Transverse colon (tissue), 4 donors: ENCODE data around the gene TLL1. TPM values are rescaled to one million over a fixed set of nuclear protein-coding genes. Genes with fewer than 3 reads are reported as not detected.

Experiments
- DNase-seq: peaks from one replicate; pipeline ENCODE4 v3.0.0-alpha.2; 2019
- H3K27ac ChIP-seq, 4 donors: fragments of 200-600 bp; sonication (generic); 2 replicates each; pipeline ENCODE4 v1.5.1; 2016 to 2018; ENCODE audit warnings: inconsistent platforms in 4 of 4
- H3K27me3 ChIP-seq: fragments of 200-600 bp; sonication (generic); 2 replicates; pipeline ENCODE4 v1.5.1; 2017; ENCODE audit warnings: inconsistent platforms
- H3K36me3 ChIP-seq, 4 donors: fragments of 200-600 bp; sonication (generic); 2 replicates each; pipeline ENCODE4 v1.5.1; 2017 to 2019; ENCODE audit warnings: inconsistent platforms in 4 of 4
- H3K4me1 ChIP-seq, 4 donors: fragments of 200-600 bp; sonication (generic); 2 replicates each; pipeline ENCODE4 v1.5.1; 2017 to 2020; ENCODE audit warnings: inconsistent platforms in 4 of 4
- H3K4me3 ChIP-seq, 4 donors: fragments of 200-600 bp; sonication (generic); 1 replicate in 1 of 4; 2 replicates in 3 of 4; pipeline versions ENCODE4 v1.5.1 to v1.6.1; 2017 to 2019; ENCODE audit warnings: inconsistent platforms in 4 of 4
- H3K9me3 ChIP-seq, 2 donors: fragments of 200-600 bp; sonication (generic); 2 replicates each; pipeline ENCODE4 v1.5.1; 2017 to 2019; ENCODE audit warnings: inconsistent platforms in 2 of 2
- EP300 ChIP-seq: sonication (generic); formaldehyde crosslinking; IDR thresholded peaks from one replicate; pipeline ENCODE4 v1.6.1; 2017; ENCODE audit warnings: antibody characterized with exemption, low read depth
- POLR2A ChIP-seq: fragments of 450-650 bp; IDR thresholded peaks from one replicate; pipeline ENCODE4 v1.6.1; 2016; ENCODE audit warnings: antibody characterized with exemption, mild to moderate bottlenecking, moderate library complexity
- POLR2AphosphoS5 ChIP-seq, 3 donors: sonication (generic); formaldehyde crosslinking; IDR thresholded peaks; one replicate each; pipeline ENCODE4 v1.6.1; 2016; ENCODE audit warnings: antibody characterized with exemption in 3 of 3
- WGBS, 2 donors: methylation state at CpG; one replicate each; pipeline ENCODE4 v1.1.5; 2018; ENCODE audit warnings: low coverage in 1 of 2; 5-methylcytosine and 5-hydroxymethylcytosine counted together
- in situ Hi-C, 4 donors: fragments of 200-750 bp; cut with MboI; loops; one replicate each; pipeline versions ENCODE4 v1.15.0 to v1.15.1; 2017; ENCODE audit warnings: low sequenced_read_pairs in 3 of 4, low pct_ligation_motif_present in 1 of 4, low pct_unique_long_range_greater_than_20kb in 1 of 4
- intact Hi-C: fragments of 100-400 bp; cut with DNase I; formaldehyde crosslinking; loops from one replicate; pipeline ENCODE4 v1.15.1; 2023; ENCODE audit warnings: low total_unique reads
- small RNA-seq, 4 donors: library from RNA; depleted of rRNA; stranded (forward); fragments of <200 nt; gene quantifications; one replicate each; pipeline ENCODE3, GENCODE V24; 2016
- total RNA-seq, 4 donors: library from RNA; depleted of rRNA; stranded (reverse); fragments of >200 nt; gene quantifications; one replicate each; pipeline ENCODE4 v1.1.0, GENCODE V29; 2016
- TF ChIP-seq, protein P1 (sequence below), 5 experiments: fragments of 200-600 bp in 3 of 5; fragments of 450-650 bp in 2 of 5; sonication (generic) in 3 of 5; IDR thresholded peaks; 1 replicate in 2 of 5; 2 replicates in 3 of 5; pipeline ENCODE4 v1.5.1; 2016 to 2017; ENCODE audit warnings: antibody characterized with exemption in 5 of 5, inconsistent platforms in 3 of 5, mild to moderate bottlenecking in 2 of 5, moderate library complexity in 1 of 5

Gene TLL1
- total RNA-seq, 4 donors from 2014 or later: 1.00 to 3.7 (median 1.6) TPM

DNA sequence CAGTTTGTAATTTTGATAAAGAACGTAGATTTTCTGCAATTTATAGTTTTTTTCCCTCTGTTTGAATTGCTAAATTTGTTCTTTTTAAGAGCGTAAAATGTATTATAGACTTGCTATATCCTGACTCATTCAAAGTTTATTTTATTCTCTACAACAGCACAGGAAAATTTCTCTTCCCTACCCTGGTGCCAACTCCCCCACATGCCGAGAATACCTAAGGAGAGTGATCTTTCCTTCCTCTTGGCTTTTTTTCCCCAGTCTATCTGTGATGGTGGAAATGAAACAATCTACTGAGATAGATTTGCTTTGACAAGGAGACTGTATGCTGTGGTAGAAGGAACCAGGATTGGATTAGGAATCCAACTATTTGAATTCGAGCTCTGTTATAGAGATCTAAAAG is 271.6 kb downstream of the TLL1 start:
- H3K36me3 ChIP-seq: no peaks in the 10 kb centered on the region

DNA sequence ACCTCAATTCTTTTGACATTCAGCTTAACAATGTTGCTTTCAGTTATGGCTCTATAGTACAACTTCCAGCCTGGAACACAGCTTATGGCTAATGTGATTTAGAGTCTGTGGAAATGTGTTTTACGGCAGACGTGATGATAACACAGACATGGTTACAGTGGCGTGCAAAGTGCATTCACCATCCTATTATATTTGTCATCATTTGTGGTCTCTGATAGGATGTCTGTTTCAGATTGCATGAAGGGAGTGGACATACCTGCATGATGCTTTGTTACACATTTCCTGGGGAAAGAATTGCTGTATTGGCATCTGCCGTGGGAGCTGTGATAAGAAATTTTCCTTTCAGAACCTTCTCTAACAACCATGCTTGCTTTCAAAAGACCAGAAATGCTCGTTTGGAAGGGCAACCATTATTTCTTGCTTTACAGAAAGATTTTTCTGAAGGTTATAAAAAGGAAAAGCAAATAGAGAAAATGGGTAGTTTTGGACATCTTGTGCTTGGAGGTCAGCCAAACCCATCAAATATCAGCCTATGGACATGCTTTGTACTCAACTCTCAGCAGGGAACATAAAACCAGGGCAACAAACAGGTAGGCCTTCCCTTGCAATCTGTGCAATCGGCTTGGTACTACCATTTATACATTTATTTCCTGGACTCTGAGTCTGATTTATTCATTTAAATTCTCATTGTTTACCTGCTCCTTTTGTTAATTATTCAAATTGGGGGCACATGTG is 273.9 kb downstream of the TLL1 start:
- TF ChIP-seq EP300 (no peak), POLR2AphosphoS5 (IDR thresholded peaks at IDR 0.05) (no peak), POLR2A (no peak)
- TF ChIP-seq, protein P1, sequence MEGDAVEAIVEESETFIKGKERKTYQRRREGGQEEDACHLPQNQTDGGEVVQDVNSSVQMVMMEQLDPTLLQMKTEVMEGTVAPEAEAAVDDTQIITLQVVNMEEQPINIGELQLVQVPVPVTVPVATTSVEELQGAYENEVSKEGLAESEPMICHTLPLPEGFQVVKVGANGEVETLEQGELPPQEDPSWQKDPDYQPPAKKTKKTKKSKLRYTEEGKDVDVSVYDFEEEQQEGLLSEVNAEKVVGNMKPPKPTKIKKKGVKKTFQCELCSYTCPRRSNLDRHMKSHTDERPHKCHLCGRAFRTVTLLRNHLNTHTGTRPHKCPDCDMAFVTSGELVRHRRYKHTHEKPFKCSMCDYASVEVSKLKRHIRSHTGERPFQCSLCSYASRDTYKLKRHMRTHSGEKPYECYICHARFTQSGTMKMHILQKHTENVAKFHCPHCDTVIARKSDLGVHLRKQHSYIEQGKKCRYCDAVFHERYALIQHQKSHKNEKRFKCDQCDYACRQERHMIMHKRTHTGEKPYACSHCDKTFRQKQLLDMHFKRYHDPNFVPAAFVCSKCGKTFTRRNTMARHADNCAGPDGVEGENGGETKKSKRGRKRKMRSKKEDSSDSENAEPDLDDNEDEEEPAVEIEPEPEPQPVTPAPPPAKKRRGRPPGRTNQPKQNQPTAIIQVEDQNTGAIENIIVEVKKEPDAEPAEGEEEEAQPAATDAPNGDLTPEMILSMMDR (IDR thresholded peaks at IDR 0.05): no peak
- DNase-seq: no peak
- intact Hi-C loops (no loop called here), in situ Hi-C loops (no loop called here)
- Histone ChIP-seq H3K27me3 (no peaks in the 10 kb centered on the region), H3K36me3 (no peaks in the 10 kb centered on the region), H3K9me3 (no peaks in the 10 kb centered on the region), H3K27ac (no peak overlapping the region), H3K4me3 (no peak overlapping the region), H3K4me1 (no peaks in the 10 kb centered on the region)
- WGBS, 2 donors: 48 to 62% methylated on average over 3 to 6 of the region's 6 CpGs

More for the DNA sequence above, 271.6 kb downstream of the TLL1 start:
- 57 to 79% methylated on average over 3 to 4 of the region's 4 CpGs for WGBS, 2 donors
- intact Hi-C loops: no loop called here
- Histone ChIP-seq H3K27ac (no peak overlapping the region), H3K4me1 (no peaks in the 10 kb centered on the region), H3K27me3 (no peaks in the 10 kb centered on the region), H3K9me3 (no peaks in the 10 kb centered on the region), H3K4me3 (no peak overlapping the region)
- no peak for TF ChIP-seq POLR2A
- TF ChIP-seq EP300: no peak
- TF ChIP-seq, protein P1 (IDR thresholded peaks at IDR 0.05): no peak
- TF ChIP-seq POLR2AphosphoS5 (IDR thresholded peaks at IDR 0.05): no peak
- no peak for DNase-seq
- in situ Hi-C loops: no loop called here

Small RNA genes within 50 kb of the gene (small RNA-seq; reads per million reads assigned to genes)
- 0 reads per million in 4 donors for gene RNA5SP170
